GM12891 (cell line): ENCODE measurements around the gene KCNK2.

Experiments used
- PAX5 ChIP-seq: IDR thresholded peaks from 2 replicates; pipeline ENCODE4 v1.6.1; 2011; ENCODE audit warnings: low read length, moderate library complexity, mild to moderate bottlenecking; ENCODE audit not compliant: insufficient read depth, severe bottlenecking
- POLR2A ChIP-seq: IDR thresholded peaks from 2 replicates; pipeline ENCODE4 v1.6.1; 2011; ENCODE audit warnings: low read depth, low read length, control low read depth
- POLR2AphosphoS5 ChIP-seq: IDR thresholded peaks from 2 replicates; pipeline ENCODE4 v1.6.1; 2011; ENCODE audit warnings: low read depth, low read length, control low read depth
- SPI1 ChIP-seq: IDR thresholded peaks from 2 replicates; pipeline ENCODE4 v1.6.1; 2011; ENCODE audit warnings: low read depth, low read length, control low read depth
- TAF1 ChIP-seq: IDR thresholded peaks from 2 replicates; pipeline ENCODE4 v1.6.1; 2011; ENCODE audit warnings: low read depth, low read length, control low read depth

GRCh38 chr1:215146240-215146975, 63.9 kb downstream of the KCNK2 start:
- no peak for TF ChIP-seq POLR2A
- no peak for TF ChIP-seq POLR2AphosphoS5
- no peak for TF ChIP-seq TAF1
- TF ChIP-seq PAX5, result no peak
- no peak for TF ChIP-seq SPI1
